Measurements from ENCODE around the gene GYS2.
"Not testable (repeated sequence)": the region's sequence is repeated elsewhere in the genome, so short reads cannot be mapped to it uniquely, and the experiment has no call there.

GYS2 gene

DNA sequence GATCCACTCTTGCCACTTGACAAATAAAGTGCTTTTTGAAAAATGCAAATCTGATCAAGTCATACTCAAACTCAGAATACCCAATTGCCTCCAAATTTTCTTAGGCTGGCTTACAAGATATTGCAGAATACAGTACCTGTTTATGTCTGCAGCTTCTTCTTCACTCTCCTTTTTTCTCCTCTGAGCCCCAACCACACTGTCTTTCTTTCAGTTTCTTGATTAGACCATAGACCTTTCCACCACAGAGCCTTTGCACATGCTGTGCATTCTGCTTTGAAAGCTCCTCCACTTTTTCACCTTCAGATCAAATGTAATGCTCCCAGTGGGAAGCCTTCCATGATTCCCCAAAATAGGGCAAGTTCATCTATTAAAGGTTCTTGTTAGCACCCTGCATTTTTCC is 13.9 kb upstream of the GYS2 start:
- Mint-ChIP-seq H3K27me3 (no peaks in the 10 kb centered on the region), H3K4me1 (ENCODE audit: low read depth) (peaks cover 49% of the 10 kb centered on the region), H3K4me3 (no peak overlapping the region), H3K27ac (peak overlapping the region; percentile 37), H3K9me3 (no peaks in the 10 kb centered on the region), H3K36me3 (ENCODE audit: low read depth) (peaks cover 16% of the 10 kb centered on the region)
- DNase-seq, result no peak

GRCh38 chr12:21617030-21617429 is 12.4 kb upstream of the GYS2 start:
- Mint-ChIP-seq H3K4me3 (no peak overlapping the region), H3K9me3 (no peaks in the 10 kb centered on the region), H3K27me3 (no peaks in the 10 kb centered on the region), H3K36me3 (ENCODE audit: low read depth) (peaks cover 14% of the 10 kb centered on the region), H3K27ac (peak overlapping the region; percentile 47), H3K4me1 (ENCODE audit: low read depth) (peaks cover 62% of the 10 kb centered on the region)
- no peak for DNase-seq

- peaks cover 62% of the 10 kb centered on the region for H3K4me1 Mint-ChIP-seq (ENCODE audit: low read depth)
- peaks cover 12% of the 10 kb centered on the region for H3K36me3 Mint-ChIP-seq (ENCODE audit: low read depth)
- H3K9me3 Mint-ChIP-seq, result no peaks in the 10 kb centered on the region
- H3K4me3 Mint-ChIP-seq, result peak overlapping the region; percentile 36
- H3K27ac Mint-ChIP-seq, result peak overlapping the region; percentile 89
- DNase-seq, result no peak
- no peaks in the 10 kb centered on the region for H3K27me3 Mint-ChIP-seq
Measured at GRCh38 chr12:21615431-21615830, 10.8 kb upstream of the GYS2 start.

DNA sequence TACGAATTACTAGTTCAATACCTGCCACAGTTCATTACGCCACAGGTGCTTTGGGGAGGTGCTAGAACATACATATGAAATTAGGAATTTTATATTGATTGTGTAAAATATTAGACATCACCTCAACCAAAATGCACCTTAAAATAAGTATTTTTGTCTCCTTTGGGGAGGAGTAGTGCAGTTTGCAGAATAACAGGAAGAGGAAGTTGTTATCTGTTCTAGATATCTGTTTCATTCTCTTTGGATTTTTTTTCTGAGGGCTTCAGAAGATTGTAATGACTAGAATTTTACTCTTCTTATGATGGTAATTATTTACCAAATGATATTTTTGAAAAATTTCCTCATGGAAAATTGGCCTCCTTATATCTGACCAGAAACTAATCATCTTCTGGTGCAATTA is 9.9 kb upstream of the GYS2 start:
- Mint-ChIP-seq H3K27ac (peak overlapping the region; percentile 89), H3K4me1 (ENCODE audit: low read depth) (peaks cover 58% of the 10 kb centered on the region), H3K36me3 (ENCODE audit: low read depth) (peaks cover 9% of the 10 kb centered on the region), H3K4me3 (peak overlapping the region; percentile 35), H3K9me3 (no peaks in the 10 kb centered on the region), H3K27me3 (no peaks in the 10 kb centered on the region)
- DNase-seq, result no peak

GRCh38 chr12:21613931-21614330 is 9.3 kb upstream of the GYS2 start:
- no peak for DNase-seq
- H3K9me3 Mint-ChIP-seq, result no peaks in the 10 kb centered on the region
- no peak overlapping the region for H3K27ac Mint-ChIP-seq
- peaks cover 8% of the 10 kb centered on the region for H3K36me3 Mint-ChIP-seq (ENCODE audit: low read depth)
- no peak overlapping the region for H3K4me3 Mint-ChIP-seq
- peaks cover 57% of the 10 kb centered on the region for H3K4me1 Mint-ChIP-seq (ENCODE audit: low read depth)
- no peaks in the 10 kb centered on the region for H3K27me3 Mint-ChIP-seq

DNA sequence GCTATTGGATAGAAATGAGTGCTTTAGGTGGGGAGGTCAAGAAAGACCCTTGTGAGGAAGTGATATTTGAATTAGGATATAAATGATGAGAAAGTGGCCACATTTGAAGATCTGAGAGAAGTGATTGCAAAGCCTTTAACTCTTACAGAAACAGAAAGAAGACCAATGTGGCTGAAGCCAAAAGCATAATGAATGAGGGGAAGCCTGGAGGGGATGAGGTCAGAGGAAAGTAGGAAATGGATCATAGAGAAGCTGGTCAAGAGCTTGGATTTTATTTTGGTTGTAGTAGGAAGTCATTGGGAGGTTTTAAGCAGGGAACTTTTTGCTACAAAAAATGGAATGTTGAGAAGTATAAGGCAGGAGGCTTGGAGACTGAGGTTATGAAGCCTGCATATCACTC is 3.5 kb upstream of the GYS2 start:
- DNase-seq, result no peak
- H3K27ac Mint-ChIP-seq, result no peak overlapping the region
- no peaks in the 10 kb centered on the region for H3K27me3 Mint-ChIP-seq
- H3K9me3 Mint-ChIP-seq, result no peaks in the 10 kb centered on the region
- H3K36me3 Mint-ChIP-seq (ENCODE audit: low read depth), result no peaks in the 10 kb centered on the region
- H3K4me1 Mint-ChIP-seq (ENCODE audit: low read depth), result peaks cover 10% of the 10 kb centered on the region
- H3K4me3 Mint-ChIP-seq, result no peak overlapping the region

DNA sequence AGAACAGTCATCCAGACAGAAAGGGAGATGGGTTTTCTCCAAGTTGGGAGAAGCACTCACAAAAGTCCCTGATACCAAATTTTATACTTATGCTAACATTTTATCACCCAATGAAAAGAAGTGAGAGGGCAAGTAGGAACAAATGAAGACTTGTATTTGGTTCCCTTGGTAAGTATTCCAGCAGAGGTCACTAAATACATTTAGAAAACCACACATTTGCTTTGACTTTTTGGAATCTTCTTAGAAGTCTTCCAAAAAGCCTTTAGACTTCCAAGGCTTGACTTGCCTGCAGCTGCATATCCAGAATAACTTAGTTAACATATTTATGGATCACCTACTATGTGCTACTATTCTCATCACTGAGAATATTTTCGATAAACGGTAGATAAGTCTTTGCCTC is 3.1 kb upstream of the GYS2 start:
- Mint-ChIP-seq H3K4me1 (ENCODE audit: low read depth) (peaks cover 5% of the 10 kb centered on the region), H3K36me3 (ENCODE audit: low read depth) (no peaks in the 10 kb centered on the region), H3K27me3 (no peaks in the 10 kb centered on the region), H3K4me3 (no peak overlapping the region), H3K27ac (no peak overlapping the region), H3K9me3 (no peaks in the 10 kb centered on the region)
- DNase-seq, result no peak

DNA sequence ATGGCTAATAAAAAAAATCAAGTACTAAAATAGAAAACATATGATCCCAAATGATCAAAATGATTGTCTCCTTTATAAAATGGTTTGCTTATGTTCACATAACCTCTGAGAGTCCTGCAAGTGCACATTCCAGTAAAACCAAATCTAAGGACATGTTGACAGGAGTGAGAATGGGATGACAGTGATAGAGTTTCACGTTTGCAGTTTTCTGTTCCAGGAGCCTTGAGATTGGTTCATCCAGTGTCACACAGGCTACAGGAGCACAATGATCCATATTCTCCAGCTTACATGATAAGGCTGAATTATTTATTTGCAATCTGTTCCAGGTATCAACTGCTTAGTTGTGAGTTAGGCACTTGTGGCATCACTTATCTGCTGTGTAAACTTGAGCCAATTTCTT is 1.5 kb upstream of the GYS2 start:
- H3K36me3 Mint-ChIP-seq (ENCODE audit: low read depth), result no peaks in the 10 kb centered on the region
- peaks cover 1% of the 10 kb centered on the region for H3K4me1 Mint-ChIP-seq (ENCODE audit: low read depth)
- H3K4me3 Mint-ChIP-seq, result no peak overlapping the region
- DNase-seq, result no peak
- no peak overlapping the region for H3K27ac Mint-ChIP-seq
- no peaks in the 10 kb centered on the region for H3K9me3 Mint-ChIP-seq
- no peaks in the 10 kb centered on the region for H3K27me3 Mint-ChIP-seq

GRCh38 chr12:21602774-21603173 is 1.9 kb downstream of the GYS2 start:
- Mint-ChIP-seq H3K9me3 (no peaks in the 10 kb centered on the region), H3K27me3 (no peaks in the 10 kb centered on the region), H3K36me3 (ENCODE audit: low read depth) (no peaks in the 10 kb centered on the region), H3K4me1 (ENCODE audit: low read depth) (no peaks in the 10 kb centered on the region), H3K4me3 (no peak overlapping the region), H3K27ac (no peak overlapping the region)
- no peak for DNase-seq

DNA sequence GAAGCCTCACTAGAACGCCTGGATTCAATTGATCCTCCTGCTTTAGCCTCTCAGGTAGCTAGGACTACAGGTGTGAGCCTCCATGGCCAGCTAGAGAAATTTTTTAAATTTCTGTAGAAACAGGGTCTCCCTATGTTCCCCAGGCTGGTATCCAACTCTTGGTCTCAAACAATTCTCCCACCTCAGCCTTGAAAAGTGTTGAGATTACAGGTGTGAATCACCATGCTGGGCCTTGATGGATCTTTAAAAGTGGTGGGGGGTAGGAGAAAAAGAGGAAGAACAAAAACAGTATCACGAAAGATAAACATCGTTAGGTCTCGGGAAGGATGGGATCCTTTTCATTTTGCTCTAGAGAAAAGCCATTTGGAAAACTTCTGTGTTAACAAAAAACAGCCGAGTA is 4.5 kb downstream of the GYS2 start:
- DNase-seq, result no peak
- H3K27ac Mint-ChIP-seq, result no peak overlapping the region
- H3K4me3 Mint-ChIP-seq, result no peak overlapping the region
- H3K27me3 Mint-ChIP-seq, result no peaks in the 10 kb centered on the region
- no peaks in the 10 kb centered on the region for H3K4me1 Mint-ChIP-seq (ENCODE audit: low read depth)
- H3K9me3 Mint-ChIP-seq, result no peaks in the 10 kb centered on the region
- no peaks in the 10 kb centered on the region for H3K36me3 Mint-ChIP-seq (ENCODE audit: low read depth)

GRCh38 chr12:21599143-21599999 is 5.3 kb downstream of the GYS2 start:
- no peaks in the 10 kb centered on the region for H3K4me1 Mint-ChIP-seq (ENCODE audit: low read depth)
- DNase-seq, result no peak
- H3K4me3 Mint-ChIP-seq, result no peak overlapping the region
- H3K27me3 Mint-ChIP-seq, result no peaks in the 10 kb centered on the region
- no peaks in the 10 kb centered on the region for H3K9me3 Mint-ChIP-seq
- H3K27ac Mint-ChIP-seq, result no peak overlapping the region
- H3K36me3 Mint-ChIP-seq (ENCODE audit: low read depth), result no peaks in the 10 kb centered on the region

- Mint-ChIP-seq H3K27me3 (no peaks in the 10 kb centered on the region), H3K9me3 (no peaks in the 10 kb centered on the region), H3K4me1 (ENCODE audit: low read depth) (no peaks in the 10 kb centered on the region), H3K27ac (no peak overlapping the region), H3K36me3 (ENCODE audit: low read depth) (no peaks in the 10 kb centered on the region), H3K4me3 (no peak overlapping the region)
- DNase-seq, result no peak
Measured at GRCh38 chr12:21598651-21599050, 6.0 kb downstream of the GYS2 start.

DNA sequence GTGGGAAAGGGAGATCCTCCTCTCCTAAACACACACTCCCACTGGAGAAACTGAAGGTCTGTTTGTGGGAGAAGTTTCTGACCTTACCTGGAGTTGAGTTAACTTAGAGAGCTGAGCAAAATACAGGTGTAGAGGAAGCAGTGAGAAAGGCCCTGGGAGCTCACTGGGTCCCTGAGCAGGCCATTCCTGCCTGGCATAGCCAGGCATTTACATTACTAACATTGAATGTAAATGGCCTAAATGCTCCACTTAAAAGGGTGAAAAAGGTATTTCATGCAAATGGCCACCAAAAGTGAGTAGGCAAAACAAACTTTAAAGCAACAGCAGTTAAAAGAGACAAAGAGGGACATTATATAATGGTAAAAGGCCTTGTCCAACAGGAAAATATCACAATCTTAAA is 9.3 kb downstream of the GYS2 start:
- peaks cover 22% of the 10 kb centered on the region for H3K9me3 Mint-ChIP-seq
- H3K4me1 Mint-ChIP-seq (ENCODE audit: low read depth); H3K36me3 Mint-ChIP-seq (ENCODE audit: low read depth); H3K4me3 Mint-ChIP-seq; H3K27me3 Mint-ChIP-seq; H3K27ac Mint-ChIP-seq; DNase-seq: not testable (repeated sequence)

DNA sequence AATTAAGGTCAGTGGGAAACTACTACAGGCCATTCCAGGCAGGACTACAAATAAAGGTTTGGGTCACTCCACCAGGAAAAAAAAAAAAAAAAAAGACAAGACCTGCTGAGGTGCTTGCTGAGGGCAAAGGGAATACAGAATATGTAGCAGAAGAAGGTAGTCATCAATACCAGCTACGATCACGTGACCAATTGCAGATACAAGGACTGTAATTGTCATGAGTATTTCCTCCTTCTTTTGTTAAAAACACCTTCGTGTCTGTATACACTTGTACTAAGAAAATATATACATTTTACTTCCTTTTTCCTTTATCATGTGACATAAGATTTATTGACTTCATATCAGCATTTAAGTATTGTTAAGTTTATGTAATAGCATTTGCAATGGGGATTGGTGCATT is 19.2 kb downstream of the GYS2 start:
- no peak for DNase-seq
- Mint-ChIP-seq H3K36me3 (ENCODE audit: low read depth) (no peaks in the 10 kb centered on the region), H3K4me1 (ENCODE audit: low read depth) (no peaks in the 10 kb centered on the region), H3K27ac (no peak overlapping the region), H3K27me3 (peaks cover 6% of the 10 kb centered on the region), H3K4me3 (no peak overlapping the region), H3K9me3 (peaks cover under 1% of the 10 kb centered on the region)

- H3K27ac Mint-ChIP-seq; H3K4me3 Mint-ChIP-seq; H3K9me3 Mint-ChIP-seq; H3K4me1 Mint-ChIP-seq (ENCODE audit: low read depth); DNase-seq; H3K36me3 Mint-ChIP-seq (ENCODE audit: low read depth): not testable (repeated sequence)
- peaks cover 10% of the 10 kb centered on the region for H3K27me3 Mint-ChIP-seq
Measured at GRCh38 chr12:21584403-21585182, 20.1 kb downstream of the GYS2 start.

Data from activated T-cell treated with anti-CD3 and anti-CD28 coated beads, Interleukin-2, amount 50 U/mL, for 24 hours (primary cell).